GM18519 (cell line): ENCODE measurements around the gene FCER1G.

ENCODE experiments used
- ATAC-seq: cut with Tn5 transposase; IDR thresholded peaks from one replicate; pipeline ENCODE4 v1.9.1; 2021; ENCODE audit warnings: mild to moderate bottlenecking, moderate library complexity; ENCODE audit not compliant: unreplicated experiment, low FRiP score

FCER1G gene

DNA sequence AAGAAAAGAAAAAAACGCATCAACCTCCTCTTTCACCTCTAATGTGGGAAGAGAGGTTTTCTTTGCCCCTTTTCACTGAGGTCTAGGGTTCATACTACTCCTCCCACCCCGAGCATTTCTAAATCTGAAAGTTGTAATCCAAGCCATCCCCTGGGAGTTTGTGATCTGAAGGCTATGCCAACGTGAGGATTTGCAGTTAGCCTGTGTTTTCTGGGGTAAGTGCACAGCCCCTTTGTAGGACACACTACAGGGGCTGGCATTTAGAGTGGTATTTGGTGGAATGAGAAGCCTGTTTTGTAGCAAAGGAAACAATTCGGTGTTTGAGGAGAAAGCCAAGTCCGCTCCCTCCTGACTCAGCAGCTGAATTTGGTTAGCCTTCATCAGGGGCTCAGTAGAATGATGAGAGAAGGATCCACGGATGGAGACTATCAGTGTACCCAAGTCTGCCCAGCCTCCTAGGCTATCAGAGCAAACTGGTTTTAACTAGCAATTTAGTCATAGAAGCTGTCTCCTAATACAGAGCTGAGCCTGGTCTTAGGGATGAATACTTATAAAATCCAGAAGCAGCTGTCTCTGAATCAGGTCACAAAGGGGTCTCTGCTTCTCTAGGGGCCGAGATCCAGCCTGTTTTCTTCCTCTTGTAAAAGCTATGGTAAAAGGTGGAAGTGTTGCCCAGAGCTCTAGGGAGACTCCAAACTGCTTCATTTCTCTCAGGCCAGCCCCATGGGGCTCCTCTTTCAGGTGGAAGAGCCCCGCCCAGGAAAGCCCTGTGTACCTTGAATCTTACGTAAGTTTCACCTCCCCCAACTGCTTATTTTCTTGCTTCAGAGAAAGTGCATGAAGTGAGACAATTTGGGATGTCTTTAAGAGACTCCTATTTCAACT, 45.5 kb downstream of the FCER1G start:
- ATAC-seq: no peak

DNA sequence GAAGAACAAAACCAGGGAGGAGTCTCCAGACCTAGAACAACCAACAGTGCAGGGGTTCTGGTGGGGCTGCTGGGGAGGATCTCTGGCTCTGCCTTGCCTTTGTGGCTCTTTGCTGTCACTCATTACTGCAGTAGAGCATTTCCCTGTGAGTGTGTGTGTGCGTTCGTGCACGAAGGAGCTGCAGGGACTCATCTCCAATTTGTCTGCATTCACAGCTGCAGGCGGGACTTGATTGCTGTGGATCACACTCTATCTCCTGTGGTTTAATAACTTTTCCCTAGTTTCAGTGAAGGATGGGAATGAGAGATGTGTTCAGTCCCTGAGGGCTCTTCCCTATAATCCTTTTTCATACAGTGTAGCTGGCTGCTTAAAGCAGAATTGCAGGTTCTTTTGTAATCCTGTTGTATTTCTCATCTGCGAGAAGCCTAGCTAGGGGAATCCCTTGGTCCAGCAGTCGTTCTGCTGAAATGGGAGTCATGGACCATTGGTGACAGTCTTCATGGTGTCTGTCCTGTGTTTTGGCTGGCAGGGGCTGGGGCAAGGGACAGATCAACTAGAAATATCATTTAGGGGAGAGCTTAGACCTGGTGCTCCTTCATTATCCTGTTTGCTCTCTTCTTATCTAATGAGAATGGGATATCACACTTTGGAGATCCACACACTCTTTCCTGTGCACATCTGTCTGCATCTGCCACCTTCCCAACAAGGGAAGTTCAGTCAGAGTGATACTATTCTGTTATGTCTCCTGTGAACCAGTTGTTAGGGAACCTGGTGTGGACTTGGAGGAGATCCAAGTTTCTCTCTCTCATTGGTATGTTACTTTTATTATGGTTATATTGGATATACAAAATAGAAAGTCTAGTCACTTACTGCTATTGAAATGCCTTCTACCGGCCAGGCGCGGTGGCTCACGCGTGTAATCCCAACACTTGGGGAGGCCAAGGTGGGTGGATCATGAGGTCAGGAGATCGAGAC, 46.5 kb downstream of the FCER1G start:
- ATAC-seq: no peak

DNA sequence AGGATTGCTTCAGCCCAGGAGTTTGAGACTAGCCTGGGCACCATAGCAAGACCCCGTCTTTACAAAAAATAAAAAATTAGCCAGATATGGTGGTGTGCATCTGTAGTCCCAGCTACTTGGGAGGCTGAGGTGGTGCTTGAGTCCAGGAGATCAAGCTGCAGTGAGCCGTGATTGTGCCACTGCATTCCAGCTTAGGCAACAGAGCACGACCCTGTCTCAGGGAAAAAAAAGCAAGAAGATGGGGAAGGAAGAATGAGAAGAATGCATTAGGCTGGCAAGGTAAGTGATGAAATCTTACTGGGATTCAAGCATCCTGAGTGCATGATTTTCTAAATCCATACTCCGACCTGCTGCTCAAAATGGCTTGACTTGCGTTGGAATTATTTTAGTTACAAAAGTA, 50.2 kb downstream of the FCER1G start:
- ATAC-seq: no peak

DNA sequence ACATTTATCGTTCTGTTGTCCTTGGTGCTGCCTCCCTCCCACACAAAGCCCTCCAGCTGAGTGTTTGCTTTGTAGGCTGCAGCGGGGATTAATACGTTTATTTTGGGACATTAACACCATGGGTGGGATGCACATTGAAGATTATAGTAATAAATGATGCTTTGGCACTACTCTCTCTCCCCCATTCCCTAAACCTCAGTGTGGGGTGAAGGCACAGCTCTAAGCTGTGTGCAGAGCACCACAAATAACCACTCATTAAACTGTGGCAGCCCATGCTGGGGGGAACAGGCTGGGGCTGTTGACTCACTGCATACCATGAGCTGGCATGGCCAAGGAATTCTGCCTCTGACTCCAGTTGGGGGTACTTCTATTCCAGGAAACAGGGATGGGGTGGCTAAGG, 51.1 kb downstream of the FCER1G start:
- no peak for ATAC-seq

DNA sequence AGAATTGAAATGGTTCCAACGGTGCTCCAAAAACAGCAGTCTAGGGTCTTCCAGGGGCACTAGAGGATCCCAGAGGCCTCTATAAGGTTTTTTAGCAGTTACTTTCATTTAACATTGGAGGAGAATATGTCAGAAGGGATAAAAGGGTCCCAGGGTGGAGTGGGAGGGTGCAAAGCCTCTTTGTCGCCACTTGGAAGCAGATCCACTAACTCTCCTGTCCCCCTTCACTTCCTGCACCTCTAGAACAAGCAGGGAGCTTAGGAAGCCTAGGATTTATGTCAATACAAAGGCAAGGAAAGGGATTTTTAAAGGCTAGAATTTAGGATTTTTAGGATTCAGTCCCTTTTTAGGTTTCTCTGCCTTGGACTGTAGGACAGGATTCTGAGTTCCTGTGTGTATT, 51.7 kb downstream of the FCER1G start:
- no peak for ATAC-seq

DNA sequence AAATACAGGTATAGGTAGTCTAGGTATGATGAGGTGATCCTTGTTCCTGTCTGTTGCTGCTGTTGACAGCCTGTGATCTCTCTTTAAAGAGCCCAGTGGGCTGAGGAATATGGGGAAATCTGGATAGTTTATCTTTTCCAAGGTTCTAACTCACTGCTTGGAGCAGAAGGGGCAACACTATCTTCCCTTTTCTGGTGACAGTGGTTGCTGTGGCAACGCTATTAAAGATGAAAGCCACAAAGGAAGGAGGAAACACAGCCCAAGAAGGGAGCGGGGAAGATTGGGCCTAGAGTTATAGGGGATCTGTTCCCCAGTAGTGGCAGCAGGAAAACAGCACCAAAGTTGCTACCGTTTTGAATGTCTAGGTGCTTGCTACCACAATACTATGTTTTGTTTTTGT, 52.2 kb downstream of the FCER1G start:
- no peak for ATAC-seq
